ENCODE results near the gene FDCSP.

DNA sequence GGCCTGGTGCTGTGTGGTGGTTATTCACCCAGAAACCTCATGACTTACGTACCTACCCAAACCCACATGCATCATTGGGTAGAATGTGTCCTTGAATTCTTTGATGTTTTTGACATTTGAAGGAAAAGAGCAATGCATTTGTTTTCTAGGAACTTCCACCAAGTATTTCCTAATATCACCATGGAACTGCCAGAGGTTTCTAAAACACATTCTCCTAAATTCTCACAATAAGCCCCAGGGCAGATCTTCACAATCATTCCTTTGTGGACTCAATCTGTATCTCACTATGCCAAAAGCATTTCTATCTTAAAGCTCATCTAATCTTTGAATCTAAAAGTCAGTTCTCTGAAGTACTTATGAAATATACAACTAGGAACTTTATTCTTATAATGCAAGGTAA, 38.7 kb upstream of the FDCSP start:
- TF ChIP-seq EZH2 (IDR thresholded peaks at IDR 0.05; ENCODE audit: borderline replicate concordance, insufficient read depth, low read length, poor library complexity, severe bottlenecking), result no peak
- TF ChIP-seq, protein P1, sequence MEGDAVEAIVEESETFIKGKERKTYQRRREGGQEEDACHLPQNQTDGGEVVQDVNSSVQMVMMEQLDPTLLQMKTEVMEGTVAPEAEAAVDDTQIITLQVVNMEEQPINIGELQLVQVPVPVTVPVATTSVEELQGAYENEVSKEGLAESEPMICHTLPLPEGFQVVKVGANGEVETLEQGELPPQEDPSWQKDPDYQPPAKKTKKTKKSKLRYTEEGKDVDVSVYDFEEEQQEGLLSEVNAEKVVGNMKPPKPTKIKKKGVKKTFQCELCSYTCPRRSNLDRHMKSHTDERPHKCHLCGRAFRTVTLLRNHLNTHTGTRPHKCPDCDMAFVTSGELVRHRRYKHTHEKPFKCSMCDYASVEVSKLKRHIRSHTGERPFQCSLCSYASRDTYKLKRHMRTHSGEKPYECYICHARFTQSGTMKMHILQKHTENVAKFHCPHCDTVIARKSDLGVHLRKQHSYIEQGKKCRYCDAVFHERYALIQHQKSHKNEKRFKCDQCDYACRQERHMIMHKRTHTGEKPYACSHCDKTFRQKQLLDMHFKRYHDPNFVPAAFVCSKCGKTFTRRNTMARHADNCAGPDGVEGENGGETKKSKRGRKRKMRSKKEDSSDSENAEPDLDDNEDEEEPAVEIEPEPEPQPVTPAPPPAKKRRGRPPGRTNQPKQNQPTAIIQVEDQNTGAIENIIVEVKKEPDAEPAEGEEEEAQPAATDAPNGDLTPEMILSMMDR (IDR thresholded peaks at IDR 0.05; ENCODE audit: poor library complexity, severe bottlenecking), result no peak
- TF ChIP-seq, protein P2, sequence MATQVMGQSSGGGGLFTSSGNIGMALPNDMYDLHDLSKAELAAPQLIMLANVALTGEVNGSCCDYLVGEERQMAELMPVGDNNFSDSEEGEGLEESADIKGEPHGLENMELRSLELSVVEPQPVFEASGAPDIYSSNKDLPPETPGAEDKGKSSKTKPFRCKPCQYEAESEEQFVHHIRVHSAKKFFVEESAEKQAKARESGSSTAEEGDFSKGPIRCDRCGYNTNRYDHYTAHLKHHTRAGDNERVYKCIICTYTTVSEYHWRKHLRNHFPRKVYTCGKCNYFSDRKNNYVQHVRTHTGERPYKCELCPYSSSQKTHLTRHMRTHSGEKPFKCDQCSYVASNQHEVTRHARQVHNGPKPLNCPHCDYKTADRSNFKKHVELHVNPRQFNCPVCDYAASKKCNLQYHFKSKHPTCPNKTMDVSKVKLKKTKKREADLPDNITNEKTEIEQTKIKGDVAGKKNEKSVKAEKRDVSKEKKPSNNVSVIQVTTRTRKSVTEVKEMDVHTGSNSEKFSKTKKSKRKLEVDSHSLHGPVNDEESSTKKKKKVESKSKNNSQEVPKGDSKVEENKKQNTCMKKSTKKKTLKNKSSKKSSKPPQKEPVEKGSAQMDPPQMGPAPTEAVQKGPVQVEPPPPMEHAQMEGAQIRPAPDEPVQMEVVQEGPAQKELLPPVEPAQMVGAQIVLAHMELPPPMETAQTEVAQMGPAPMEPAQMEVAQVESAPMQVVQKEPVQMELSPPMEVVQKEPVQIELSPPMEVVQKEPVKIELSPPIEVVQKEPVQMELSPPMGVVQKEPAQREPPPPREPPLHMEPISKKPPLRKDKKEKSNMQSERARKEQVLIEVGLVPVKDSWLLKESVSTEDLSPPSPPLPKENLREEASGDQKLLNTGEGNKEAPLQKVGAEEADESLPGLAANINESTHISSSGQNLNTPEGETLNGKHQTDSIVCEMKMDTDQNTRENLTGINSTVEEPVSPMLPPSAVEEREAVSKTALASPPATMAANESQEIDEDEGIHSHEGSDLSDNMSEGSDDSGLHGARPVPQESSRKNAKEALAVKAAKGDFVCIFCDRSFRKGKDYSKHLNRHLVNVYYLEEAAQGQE (IDR thresholded peaks at IDR 0.05; ENCODE audit: borderline replicate concordance), result no peak
- TF ChIP-seq TAF1 (IDR thresholded peaks at IDR 0.05; ENCODE audit: low read depth), result no peak
- TF ChIP-seq POLR2AphosphoS5 (IDR thresholded peaks at IDR 0.05), result no peak
